ENCODE measurements around the gene ZNF549. TPM values are rescaled to one million over a fixed set of nuclear protein-coding genes. Genes with fewer than 3 reads are reported as not detected.
A peak's percentile ranks its signal among the peaks of the same experiment; 100 is the strongest.

ZNF549 gene
- total and polyA plus RNA-seq, 2 of the 13 experiments (the other 11 are each of a cell fraction or from before 2014, with no cell fraction given) = 2.8 to 6.4 TPM

DNA sequence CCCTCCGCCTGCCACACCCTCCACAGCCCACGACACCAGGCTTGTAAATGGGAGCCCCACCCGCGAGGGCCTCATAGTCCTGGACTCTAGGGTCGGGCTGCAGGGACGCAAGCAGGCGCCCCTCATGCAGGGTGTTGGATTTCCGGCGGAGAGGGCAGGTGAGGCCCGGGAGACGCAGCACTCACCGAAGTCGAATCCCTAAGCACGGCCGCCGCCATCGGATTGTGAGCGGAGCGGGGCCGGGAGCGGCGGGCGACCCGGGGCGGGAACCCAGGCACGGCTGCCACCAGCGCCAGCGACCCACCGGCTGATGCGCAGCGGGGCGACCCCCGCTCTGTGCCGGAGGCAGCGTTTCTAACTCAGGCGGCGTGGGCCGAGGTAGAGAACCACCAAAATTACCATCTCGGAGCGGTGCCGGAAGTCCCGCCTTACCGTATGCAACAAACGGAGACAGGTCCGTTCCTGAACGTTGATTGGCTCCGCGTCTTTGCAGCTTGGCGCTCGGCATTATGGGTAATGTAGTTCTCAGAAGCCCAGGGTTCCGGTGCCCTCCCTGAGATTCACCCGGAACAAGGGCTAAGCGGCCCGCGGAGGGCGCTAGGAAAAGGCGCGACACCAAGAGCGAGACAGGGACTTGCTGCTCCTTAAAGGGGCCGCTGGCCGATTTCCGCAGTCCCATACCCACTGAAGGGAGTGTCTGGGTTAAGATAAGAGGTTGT lies 51.5 kb downstream of the ZNF549 start, which contains the start of gene ZNF416 (continued):
- TF ChIP-seq, protein P1, sequence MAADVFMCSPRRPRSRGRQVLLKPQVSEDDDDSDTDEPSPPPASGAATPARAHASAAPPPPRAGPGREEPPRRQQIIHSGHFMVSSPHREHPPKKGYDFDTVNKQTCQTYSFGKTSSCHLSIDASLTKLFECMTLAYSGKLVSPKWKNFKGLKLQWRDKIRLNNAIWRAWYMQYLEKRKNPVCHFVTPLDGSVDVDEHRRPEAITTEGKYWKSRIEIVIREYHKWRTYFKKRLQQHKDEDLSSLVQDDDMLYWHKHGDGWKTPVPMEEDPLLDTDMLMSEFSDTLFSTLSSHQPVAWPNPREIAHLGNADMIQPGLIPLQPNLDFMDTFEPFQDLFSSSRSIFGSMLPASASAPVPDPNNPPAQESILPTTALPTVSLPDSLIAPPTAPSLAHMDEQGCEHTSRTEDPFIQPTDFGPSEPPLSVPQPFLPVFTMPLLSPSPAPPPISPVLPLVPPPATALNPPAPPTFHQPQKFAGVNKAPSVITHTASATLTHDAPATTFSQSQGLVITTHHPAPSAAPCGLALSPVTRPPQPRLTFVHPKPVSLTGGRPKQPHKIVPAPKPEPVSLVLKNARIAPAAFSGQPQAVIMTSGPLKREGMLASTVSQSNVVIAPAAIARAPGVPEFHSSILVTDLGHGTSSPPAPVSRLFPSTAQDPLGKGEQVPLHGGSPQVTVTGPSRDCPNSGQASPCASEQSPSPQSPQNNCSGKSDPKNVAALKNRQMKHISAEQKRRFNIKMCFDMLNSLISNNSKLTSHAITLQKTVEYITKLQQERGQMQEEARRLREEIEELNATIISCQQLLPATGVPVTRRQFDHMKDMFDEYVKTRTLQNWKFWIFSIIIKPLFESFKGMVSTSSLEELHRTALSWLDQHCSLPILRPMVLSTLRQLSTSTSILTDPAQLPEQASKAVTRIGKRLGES (CRISPR knock-in tag; IDR thresholded peaks at IDR 0.05; ENCODE audit: borderline replicate concordance) = no peak
- TF ChIP-seq ZBTB3 (CRISPR knock-in tag; IDR thresholded peaks at IDR 0.05; ENCODE audit: borderline replicate concordance, low read depth) = no peak
- TF ChIP-seq MEIS2 (CRISPR knock-in tag; IDR thresholded peaks at IDR 0.05) = 0 out of 2 replicates have a peak, but pooled peaks have one; percentile 20
- TF ChIP-seq MED8 (CRISPR knock-in tag; IDR thresholded peaks at IDR 0.05; ENCODE audit: insufficient replicate concordance) = no peak
- no peak for TF ChIP-seq KAT2B (IDR thresholded peaks at IDR 0.05; ENCODE audit: borderline replicate concordance, low read depth, low read length)
- TF ChIP-seq HOXA9 (CRISPR knock-in tag; IDR thresholded peaks at IDR 0.05; ENCODE audit: borderline replicate concordance) = peak; percentile 39; the same call in 1 of the 2 replicates
- no peak for TF ChIP-seq MBD4 (IDR thresholded peaks at IDR 0.05; ENCODE audit: borderline replicate concordance, low read length)
- TF ChIP-seq SKIL (CRISPR knock-in tag; IDR thresholded peaks at IDR 0.05; ENCODE audit: borderline replicate concordance) = no peak
- TF ChIP-seq HOXA5 (CRISPR knock-in tag; IDR thresholded peaks at IDR 0.05) = peak; percentile 91
- TF ChIP-seq, protein P2, sequence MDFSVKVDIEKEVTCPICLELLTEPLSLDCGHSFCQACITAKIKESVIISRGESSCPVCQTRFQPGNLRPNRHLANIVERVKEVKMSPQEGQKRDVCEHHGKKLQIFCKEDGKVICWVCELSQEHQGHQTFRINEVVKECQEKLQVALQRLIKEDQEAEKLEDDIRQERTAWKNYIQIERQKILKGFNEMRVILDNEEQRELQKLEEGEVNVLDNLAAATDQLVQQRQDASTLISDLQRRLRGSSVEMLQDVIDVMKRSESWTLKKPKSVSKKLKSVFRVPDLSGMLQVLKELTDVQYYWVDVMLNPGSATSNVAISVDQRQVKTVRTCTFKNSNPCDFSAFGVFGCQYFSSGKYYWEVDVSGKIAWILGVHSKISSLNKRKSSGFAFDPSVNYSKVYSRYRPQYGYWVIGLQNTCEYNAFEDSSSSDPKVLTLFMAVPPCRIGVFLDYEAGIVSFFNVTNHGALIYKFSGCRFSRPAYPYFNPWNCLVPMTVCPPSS (IDR thresholded peaks at IDR 0.05) = no peak
- no peak for TF ChIP-seq ISX (CRISPR knock-in tag; conservative IDR thresholded peaks at IDR 0.05)
- TF ChIP-seq, protein P3, sequence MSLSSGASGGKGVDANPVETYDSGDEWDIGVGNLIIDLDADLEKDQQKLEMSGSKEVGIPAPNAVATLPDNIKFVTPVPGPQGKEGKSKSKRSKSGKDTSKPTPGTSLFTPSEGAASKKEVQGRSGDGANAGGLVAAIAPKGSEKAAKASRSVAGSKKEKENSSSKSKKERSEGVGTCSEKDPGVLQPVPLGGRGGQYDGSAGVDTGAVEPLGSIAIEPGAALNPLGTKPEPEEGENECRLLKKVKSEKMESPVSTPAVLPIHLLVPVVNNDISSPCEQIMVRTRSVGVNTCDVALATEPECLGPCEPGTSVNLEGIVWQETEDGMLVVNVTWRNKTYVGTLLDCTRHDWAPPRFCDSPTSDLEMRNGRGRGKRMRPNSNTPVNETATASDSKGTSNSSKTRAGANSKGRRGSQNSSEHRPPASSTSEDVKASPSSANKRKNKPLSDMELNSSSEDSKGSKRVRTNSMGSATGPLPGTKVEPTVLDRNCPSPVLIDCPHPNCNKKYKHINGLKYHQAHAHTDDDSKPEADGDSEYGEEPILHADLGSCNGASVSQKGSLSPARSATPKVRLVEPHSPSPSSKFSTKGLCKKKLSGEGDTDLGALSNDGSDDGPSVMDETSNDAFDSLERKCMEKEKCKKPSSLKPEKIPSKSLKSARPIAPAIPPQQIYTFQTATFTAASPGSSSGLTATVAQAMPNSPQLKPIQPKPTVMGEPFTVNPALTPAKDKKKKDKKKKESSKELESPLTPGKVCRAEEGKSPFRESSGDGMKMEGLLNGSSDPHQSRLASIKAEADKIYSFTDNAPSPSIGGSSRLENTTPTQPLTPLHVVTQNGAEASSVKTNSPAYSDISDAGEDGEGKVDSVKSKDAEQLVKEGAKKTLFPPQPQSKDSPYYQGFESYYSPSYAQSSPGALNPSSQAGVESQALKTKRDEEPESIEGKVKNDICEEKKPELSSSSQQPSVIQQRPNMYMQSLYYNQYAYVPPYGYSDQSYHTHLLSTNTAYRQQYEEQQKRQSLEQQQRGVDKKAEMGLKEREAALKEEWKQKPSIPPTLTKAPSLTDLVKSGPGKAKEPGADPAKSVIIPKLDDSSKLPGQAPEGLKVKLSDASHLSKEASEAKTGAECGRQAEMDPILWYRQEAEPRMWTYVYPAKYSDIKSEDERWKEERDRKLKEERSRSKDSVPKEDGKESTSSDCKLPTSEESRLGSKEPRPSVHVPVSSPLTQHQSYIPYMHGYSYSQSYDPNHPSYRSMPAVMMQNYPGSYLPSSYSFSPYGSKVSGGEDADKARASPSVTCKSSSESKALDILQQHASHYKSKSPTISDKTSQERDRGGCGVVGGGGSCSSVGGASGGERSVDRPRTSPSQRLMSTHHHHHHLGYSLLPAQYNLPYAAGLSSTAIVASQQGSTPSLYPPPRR (CRISPR knock-in tag; IDR thresholded peaks at IDR 0.05; ENCODE audit: borderline replicate concordance) = no peak
- TF ChIP-seq CEBPZ (IDR thresholded peaks at IDR 0.05; ENCODE audit: low read length) = no peak

All from HepG2 (cell line).